ENCODE results near the gene PLCB3. TPM values are rescaled to one million over a fixed set of nuclear protein-coding genes. Genes with fewer than 3 reads are reported as not detected.

Gene PLCB3
- total and polyA plus RNA-seq, 10 of the 15 experiments (the other 5 are each of a cell fraction or from before 2014, with no cell fraction given), result 0.03 to 10.3 (median 3.3) TPM

DNA sequence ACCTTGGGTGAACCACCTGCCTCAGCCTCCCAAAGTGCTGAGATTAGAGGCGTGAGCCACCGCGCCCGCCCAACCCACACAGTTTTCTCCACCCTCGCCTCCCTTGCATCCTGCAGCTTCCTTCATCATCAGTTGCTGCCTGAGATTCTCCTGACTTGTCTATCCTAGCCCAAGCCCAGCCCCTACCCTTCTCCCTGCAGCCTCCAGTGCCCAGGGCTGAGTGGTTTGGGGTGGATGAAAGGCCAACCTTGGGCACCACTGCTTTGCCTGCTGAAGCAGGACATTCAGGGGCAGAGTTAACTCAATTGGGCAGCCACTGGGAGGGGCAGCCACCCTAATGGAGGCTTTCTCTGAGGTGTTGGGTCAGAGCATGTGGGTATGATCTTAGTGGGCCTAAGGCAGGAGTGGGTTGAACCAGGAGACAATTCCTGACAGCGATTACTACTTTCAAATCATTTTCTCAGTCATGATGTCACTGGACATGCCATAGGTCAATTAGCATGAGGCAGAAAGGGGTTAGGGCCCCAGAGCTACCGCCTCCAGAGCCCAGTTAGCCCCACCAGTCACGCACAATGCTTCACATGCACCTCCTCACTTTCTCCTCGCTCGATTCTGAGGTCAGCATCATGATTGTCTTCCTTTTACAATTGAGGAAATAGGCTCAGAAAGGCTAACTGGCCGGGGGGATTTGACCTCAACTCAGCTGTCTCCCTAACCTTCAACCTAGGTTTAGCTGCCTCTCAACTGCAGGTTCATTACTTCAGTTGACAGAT lies 11.5 kb upstream of the PLCB3 start (continued):
- TF ChIP-seq, protein P1, sequence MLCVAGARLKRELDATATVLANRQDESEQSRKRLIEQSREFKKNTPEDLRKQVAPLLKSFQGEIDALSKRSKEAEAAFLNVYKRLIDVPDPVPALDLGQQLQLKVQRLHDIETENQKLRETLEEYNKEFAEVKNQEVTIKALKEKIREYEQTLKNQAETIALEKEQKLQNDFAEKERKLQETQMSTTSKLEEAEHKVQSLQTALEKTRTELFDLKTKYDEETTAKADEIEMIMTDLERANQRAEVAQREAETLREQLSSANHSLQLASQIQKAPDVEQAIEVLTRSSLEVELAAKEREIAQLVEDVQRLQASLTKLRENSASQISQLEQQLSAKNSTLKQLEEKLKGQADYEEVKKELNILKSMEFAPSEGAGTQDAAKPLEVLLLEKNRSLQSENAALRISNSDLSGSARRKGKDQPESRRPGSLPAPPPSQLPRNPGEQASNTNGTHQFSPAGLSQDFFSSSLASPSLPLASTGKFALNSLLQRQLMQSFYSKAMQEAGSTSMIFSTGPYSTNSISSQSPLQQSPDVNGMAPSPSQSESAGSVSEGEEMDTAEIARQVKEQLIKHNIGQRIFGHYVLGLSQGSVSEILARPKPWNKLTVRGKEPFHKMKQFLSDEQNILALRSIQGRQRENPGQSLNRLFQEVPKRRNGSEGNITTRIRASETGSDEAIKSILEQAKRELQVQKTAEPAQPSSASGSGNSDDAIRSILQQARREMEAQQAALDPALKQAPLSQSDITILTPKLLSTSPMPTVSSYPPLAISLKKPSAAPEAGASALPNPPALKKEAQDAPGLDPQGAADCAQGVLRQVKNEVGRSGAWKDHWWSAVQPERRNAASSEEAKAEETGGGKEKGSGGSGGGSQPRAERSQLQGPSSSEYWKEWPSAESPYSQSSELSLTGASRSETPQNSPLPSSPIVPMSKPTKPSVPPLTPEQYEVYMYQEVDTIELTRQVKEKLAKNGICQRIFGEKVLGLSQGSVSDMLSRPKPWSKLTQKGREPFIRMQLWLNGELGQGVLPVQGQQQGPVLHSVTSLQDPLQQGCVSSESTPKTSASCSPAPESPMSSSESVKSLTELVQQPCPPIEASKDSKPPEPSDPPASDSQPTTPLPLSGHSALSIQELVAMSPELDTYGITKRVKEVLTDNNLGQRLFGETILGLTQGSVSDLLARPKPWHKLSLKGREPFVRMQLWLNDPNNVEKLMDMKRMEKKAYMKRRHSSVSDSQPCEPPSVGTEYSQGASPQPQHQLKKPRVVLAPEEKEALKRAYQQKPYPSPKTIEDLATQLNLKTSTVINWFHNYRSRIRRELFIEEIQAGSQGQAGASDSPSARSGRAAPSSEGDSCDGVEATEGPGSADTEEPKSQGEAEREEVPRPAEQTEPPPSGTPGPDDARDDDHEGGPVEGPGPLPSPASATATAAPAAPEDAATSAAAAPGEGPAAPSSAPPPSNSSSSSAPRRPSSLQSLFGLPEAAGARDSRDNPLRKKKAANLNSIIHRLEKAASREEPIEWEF (IDR thresholded peaks at IDR 0.05; ENCODE audit: insufficient replicate concordance, low read depth, low read length), result no peak
- TF ChIP-seq RAD21 (IDR thresholded peaks at IDR 0.05; ENCODE audit: insufficient read depth, low read depth, low read length), result no peak
- TF ChIP-seq USF2 (IDR thresholded peaks at IDR 0.05; ENCODE audit: borderline replicate concordance, low read depth, low read length), result no peak
- no peak for TF ChIP-seq TARDBP (IDR thresholded peaks at IDR 0.05; ENCODE audit: borderline replicate concordance)
- TF ChIP-seq SPI1 (IDR thresholded peaks at IDR 0.05; ENCODE audit: borderline replicate concordance, insufficient read depth, low read depth, low read length), result peak; percentile 85
- TF ChIP-seq MAX (IDR thresholded peaks at IDR 0.05; ENCODE audit: low read depth, low read length), result no peak
- TF ChIP-seq JUNB (IDR thresholded peaks at IDR 0.05), result peak; percentile 7; the same call in 1 of the 2 replicates
- TF ChIP-seq CREM (IDR thresholded peaks at IDR 0.05; ENCODE audit: low read depth), result peak; percentile 90
- no peak for TF ChIP-seq IRF5 (IDR thresholded peaks at IDR 0.05; ENCODE audit: borderline replicate concordance)
- TF ChIP-seq POU2F2 (IDR thresholded peaks at IDR 0.05; ENCODE audit: borderline replicate concordance, low read depth, low read length), result 0 out of 3 replicates have a peak, but pooled peaks have one; percentile 69
- TF ChIP-seq ZNF622 (IDR thresholded peaks at IDR 0.05), result no peak
- peak; percentile 42 to 69 for TF ChIP-seq BHLHE40 (IDR thresholded peaks at IDR 0.05; ENCODE audit: borderline replicate concordance in 1 of 2, low read depth in 2 of 2, low read length in 1 of 2)
- TF ChIP-seq ZNF207 (IDR thresholded peaks at IDR 0.05; ENCODE audit: borderline replicate concordance), result no peak
- no peak for TF ChIP-seq HDAC6 (IDR thresholded peaks at IDR 0.05; ENCODE audit: unreplicated experiment)
- 0 out of 2 replicates have a peak, but pooled peaks have one; percentile 1 for TF ChIP-seq TCF12 (IDR thresholded peaks at IDR 0.05; ENCODE audit: low read depth, low read length)
- TF ChIP-seq, protein P2, sequence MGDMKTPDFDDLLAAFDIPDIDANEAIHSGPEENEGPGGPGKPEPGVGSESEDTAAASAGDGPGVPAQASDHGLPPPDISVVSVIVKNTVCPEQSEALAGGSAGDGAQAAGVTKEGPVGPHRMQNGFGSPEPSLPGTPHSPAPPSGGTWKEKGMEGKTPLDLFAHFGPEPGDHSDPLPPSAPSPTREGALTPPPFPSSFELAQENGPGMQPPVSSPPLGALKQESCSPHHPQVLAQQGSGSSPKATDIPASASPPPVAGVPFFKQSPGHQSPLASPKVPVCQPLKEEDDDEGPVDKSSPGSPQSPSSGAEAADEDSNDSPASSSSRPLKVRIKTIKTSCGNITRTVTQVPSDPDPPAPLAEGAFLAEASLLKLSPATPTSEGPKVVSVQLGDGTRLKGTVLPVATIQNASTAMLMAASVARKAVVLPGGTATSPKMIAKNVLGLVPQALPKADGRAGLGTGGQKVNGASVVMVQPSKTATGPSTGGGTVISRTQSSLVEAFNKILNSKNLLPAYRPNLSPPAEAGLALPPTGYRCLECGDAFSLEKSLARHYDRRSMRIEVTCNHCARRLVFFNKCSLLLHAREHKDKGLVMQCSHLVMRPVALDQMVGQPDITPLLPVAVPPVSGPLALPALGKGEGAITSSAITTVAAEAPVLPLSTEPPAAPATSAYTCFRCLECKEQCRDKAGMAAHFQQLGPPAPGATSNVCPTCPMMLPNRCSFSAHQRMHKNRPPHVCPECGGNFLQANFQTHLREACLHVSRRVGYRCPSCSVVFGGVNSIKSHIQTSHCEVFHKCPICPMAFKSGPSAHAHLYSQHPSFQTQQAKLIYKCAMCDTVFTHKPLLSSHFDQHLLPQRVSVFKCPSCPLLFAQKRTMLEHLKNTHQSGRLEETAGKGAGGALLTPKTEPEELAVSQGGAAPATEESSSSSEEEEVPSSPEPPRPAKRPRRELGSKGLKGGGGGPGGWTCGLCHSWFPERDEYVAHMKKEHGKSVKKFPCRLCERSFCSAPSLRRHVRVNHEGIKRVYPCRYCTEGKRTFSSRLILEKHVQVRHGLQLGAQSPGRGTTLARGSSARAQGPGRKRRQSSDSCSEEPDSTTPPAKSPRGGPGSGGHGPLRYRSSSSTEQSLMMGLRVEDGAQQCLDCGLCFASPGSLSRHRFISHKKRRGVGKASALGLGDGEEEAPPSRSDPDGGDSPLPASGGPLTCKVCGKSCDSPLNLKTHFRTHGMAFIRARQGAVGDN (IDR thresholded peaks at IDR 0.05), result peak; percentile 70
- TF ChIP-seq NR2C1 (IDR thresholded peaks at IDR 0.05), result peak; percentile 46
